Ishikawa (cell line): Measurements from ENCODE around the gene MYLK.

ENCODE experiments used
- CEBPB ChIP-seq: IDR thresholded peaks from 2 replicates; pipeline ENCODE4 v1.6.1; 2012
- CREB1 ChIP-seq: IDR thresholded peaks from 2 replicates; pipeline ENCODE4 v1.6.1; 2012; ENCODE audit warnings: low read depth
- EGR1 ChIP-seq: IDR thresholded peaks from 2 replicates; pipeline ENCODE4 v1.6.1; 2012
- EP300 ChIP-seq: IDR thresholded peaks from 2 replicates; pipeline ENCODE4 v1.6.1; 2012; ENCODE audit warnings: borderline replicate concordance
- FOXM1 ChIP-seq: IDR thresholded peaks from 2 replicates; pipeline ENCODE4 v1.6.1; 2012; ENCODE audit warnings: low read depth, borderline replicate concordance
- MAX ChIP-seq: IDR thresholded peaks from 2 replicates; pipeline ENCODE4 v1.6.1; 2012
- NFIC ChIP-seq: IDR thresholded peaks from 2 replicates; pipeline ENCODE4 v1.6.1; 2012
- RAD21 ChIP-seq: IDR thresholded peaks from 2 replicates; pipeline ENCODE4 v1.6.1; 2012; ENCODE audit warnings: low read depth
- TAF1 ChIP-seq: IDR thresholded peaks from 2 replicates; pipeline ENCODE4 v1.6.1; 2012; ENCODE audit warnings: low read depth, mild to moderate bottlenecking
- TCF12 ChIP-seq: IDR thresholded peaks from 2 replicates; pipeline ENCODE4 v1.6.1; 2012; ENCODE audit warnings: low read depth
- TEAD4 ChIP-seq: IDR thresholded peaks from 2 replicates; pipeline ENCODE4 v1.6.1; 2012
- USF1 ChIP-seq: IDR thresholded peaks from 2 replicates; pipeline ENCODE4 v1.6.1; 2012
- YY1 ChIP-seq: IDR thresholded peaks from 2 replicates; pipeline ENCODE4 v1.6.1; 2012; ENCODE audit warnings: low read depth
- ZBTB7A ChIP-seq: IDR thresholded peaks from 2 replicates; pipeline ENCODE4 v1.6.1; 2012; ENCODE audit warnings: low read depth
- TF ChIP-seq, protein P1 (sequence below): IDR thresholded peaks from 2 replicates; pipeline ENCODE4 v1.6.1; 2012; ENCODE audit warnings: low read depth, mild to moderate bottlenecking

MYLK gene

GRCh38 chr3:123700791-123701722 is 183.1 kb downstream of the MYLK start:
- no peak for TF ChIP-seq RAD21
- no peak for TF ChIP-seq YY1
- no peak for TF ChIP-seq TAF1
- no peak for TF ChIP-seq EP300
- no peak for TF ChIP-seq CREB1
- TF ChIP-seq, protein P1, sequence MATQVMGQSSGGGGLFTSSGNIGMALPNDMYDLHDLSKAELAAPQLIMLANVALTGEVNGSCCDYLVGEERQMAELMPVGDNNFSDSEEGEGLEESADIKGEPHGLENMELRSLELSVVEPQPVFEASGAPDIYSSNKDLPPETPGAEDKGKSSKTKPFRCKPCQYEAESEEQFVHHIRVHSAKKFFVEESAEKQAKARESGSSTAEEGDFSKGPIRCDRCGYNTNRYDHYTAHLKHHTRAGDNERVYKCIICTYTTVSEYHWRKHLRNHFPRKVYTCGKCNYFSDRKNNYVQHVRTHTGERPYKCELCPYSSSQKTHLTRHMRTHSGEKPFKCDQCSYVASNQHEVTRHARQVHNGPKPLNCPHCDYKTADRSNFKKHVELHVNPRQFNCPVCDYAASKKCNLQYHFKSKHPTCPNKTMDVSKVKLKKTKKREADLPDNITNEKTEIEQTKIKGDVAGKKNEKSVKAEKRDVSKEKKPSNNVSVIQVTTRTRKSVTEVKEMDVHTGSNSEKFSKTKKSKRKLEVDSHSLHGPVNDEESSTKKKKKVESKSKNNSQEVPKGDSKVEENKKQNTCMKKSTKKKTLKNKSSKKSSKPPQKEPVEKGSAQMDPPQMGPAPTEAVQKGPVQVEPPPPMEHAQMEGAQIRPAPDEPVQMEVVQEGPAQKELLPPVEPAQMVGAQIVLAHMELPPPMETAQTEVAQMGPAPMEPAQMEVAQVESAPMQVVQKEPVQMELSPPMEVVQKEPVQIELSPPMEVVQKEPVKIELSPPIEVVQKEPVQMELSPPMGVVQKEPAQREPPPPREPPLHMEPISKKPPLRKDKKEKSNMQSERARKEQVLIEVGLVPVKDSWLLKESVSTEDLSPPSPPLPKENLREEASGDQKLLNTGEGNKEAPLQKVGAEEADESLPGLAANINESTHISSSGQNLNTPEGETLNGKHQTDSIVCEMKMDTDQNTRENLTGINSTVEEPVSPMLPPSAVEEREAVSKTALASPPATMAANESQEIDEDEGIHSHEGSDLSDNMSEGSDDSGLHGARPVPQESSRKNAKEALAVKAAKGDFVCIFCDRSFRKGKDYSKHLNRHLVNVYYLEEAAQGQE, result no peak
- TF ChIP-seq NFIC, result no peak
- no peak for TF ChIP-seq TCF12
- TF ChIP-seq TEAD4, result no peak
- no peak for TF ChIP-seq CEBPB
- TF ChIP-seq FOXM1, result no peak
- no peak for TF ChIP-seq USF1
- no peak for TF ChIP-seq ZBTB7A
- no peak for TF ChIP-seq MAX
- TF ChIP-seq EGR1, result no peak

DNA sequence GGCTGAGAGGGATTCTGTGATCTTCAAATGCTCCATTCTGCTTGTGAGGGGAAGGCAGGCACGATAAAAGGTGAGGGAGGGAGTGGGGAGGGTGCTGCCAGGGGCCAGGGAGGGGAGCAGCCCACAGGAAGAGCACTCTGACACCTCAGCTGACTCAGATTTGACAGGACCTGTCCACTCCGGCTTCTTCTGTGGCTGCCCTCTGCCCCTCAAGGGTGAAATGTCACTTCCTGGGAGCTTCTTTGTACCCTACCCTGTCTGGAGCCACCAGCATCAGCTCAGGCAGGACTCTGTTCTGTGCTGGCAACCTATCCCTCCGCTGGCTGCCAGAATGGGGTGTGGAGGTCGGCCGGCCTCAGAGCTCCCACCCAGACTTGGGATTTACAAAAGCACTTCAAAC is 185.3 kb downstream of the MYLK start:
- no peak for TF ChIP-seq RAD21
- TF ChIP-seq EP300, result no peak
- TF ChIP-seq EGR1, result no peak
- no peak for TF ChIP-seq NFIC
- TF ChIP-seq, protein P1, result no peak
- TF ChIP-seq ZBTB7A, result no peak
- TF ChIP-seq TAF1, result no peak
- no peak for TF ChIP-seq CEBPB
- TF ChIP-seq FOXM1, result no peak
- no peak for TF ChIP-seq TEAD4
- TF ChIP-seq CREB1, result no peak
- no peak for TF ChIP-seq TCF12
- no peak for TF ChIP-seq YY1
- no peak for TF ChIP-seq MAX
- TF ChIP-seq USF1, result no peak

GRCh38 chr3:123696808-123697207 is 187.3 kb downstream of the MYLK start:
- TF ChIP-seq EGR1 (no peak), ZBTB7A (no peak), FOXM1 (no peak), CREB1 (no peak), USF1 (no peak), TCF12 (no peak), EP300 (no peak), TEAD4 (no peak), NFIC (no peak), TAF1 (no peak), MAX (no peak), CEBPB (no peak), RAD21 (no peak), YY1 (no peak)
- TF ChIP-seq, protein P1, result no peak
